ENCODE data around the gene SNX11.

SNX11 gene

GRCh38 chr17:48100591-48101011 lies 7.0 kb upstream of the SNX11 start:
- peak; percentile 71 to 78 for DNase-seq

GRCh38 chr17:48101012-48101720 lies 6.4 kb upstream of the SNX11 start, which contains the start of gene CBX1:
CBX1 (minus strand) TSS chr17:48101478; CDS start chr17:48077004, 24,474 bp downstream.
- DNase-seq: peak; percentile 97 to 98

GRCh38 chr17:48102043-48102750 lies 5.4 kb upstream of the SNX11 start:
- DNase-seq: no peak

- DNase-seq: no peak
Measured at GRCh38 chr17:48102798-48103715, 4.5 kb upstream of the SNX11 start.

- no peak for DNase-seq
Measured at GRCh38 chr17:48104440-48104839, 3.1 kb upstream of the SNX11 start.

- no peak for DNase-seq
Measured at GRCh38 chr17:48106802-48107136, 797 bp upstream of the SNX11 start.

- peak in 1 of 2 experiments; percentile 44 for DNase-seq
Measured at GRCh38 chr17:48110761-48111160, 3.2 kb downstream of the SNX11 start.

GRCh38 chr17:48111937-48112241 lies 4.3 kb downstream of the SNX11 start:
- no peak for DNase-seq

GRCh38 chr17:48113201-48113676 lies 5.7 kb downstream of the SNX11 start:
- no peak for DNase-seq

- DNase-seq: no peak
Measured at GRCh38 chr17:48121923-48122664, 14.5 kb downstream of the SNX11 start.

- DNase-seq: no peak
Measured at GRCh38 chr17:48122665-48123045, 15.1 kb downstream of the SNX11 start.

- DNase-seq: no peak
Measured at GRCh38 chr17:48123111-48123510, 15.5 kb downstream of the SNX11 start.

- no peak for DNase-seq
Measured at GRCh38 chr17:48123776-48124388, 16.3 kb downstream of the SNX11 start.

GRCh38 chr17:48125829-48126531 lies 18.4 kb downstream of the SNX11 start:
- peak; percentile 45 to 74 for DNase-seq

- DNase-seq: no peak
Measured at GRCh38 chr17:48126532-48126850, 18.9 kb downstream of the SNX11 start.

- no peak for DNase-seq
Measured at GRCh38 chr17:48127371-48128051, 19.9 kb downstream of the SNX11 start.

- no peak for DNase-seq
Measured at GRCh38 chr17:48128400-48128799, 20.8 kb downstream of the SNX11 start.

- DNase-seq: no peak
Measured at GRCh38 chr17:48129981-48130380, 22.4 kb downstream of the SNX11 start.

- DNase-seq: peak; percentile 84 to 87
Measured at GRCh38 chr17:48131216-48131824, 23.8 kb downstream of the SNX11 start.

GRCh38 chr17:48132385-48132784 lies 24.8 kb downstream of the SNX11 start:
- no peak for DNase-seq
